ENCODE results near the gene TSPAN4. TPM values are rescaled to one million over a fixed set of nuclear protein-coding genes. Genes with fewer than 3 reads are reported as not detected.

TSPAN4 gene
- total and polyA plus RNA-seq, 10 of the 15 experiments (the other 5 are each of a cell fraction or from before 2014, with no cell fraction given) = 0.37 to 14.0 (median 8.5) TPM; not detected in 1

- H3K4me2 ChIP-seq (ENCODE audit: control insufficient read depth, insufficient read depth) = no peak overlapping the region
- TF ChIP-seq POLR2AphosphoS5 (IDR thresholded peaks at IDR 0.05; ENCODE audit: low read length) (peak; percentile 35; the same call in 1 of the 2 replicates), SIN3A (IDR thresholded peaks at IDR 0.05; ENCODE audit: low read depth, low read length) (no peak), YBX1 (IDR thresholded peaks at IDR 0.05) (no peak), RUNX3 (IDR thresholded peaks at IDR 0.05; ENCODE audit: low read length) (no peak), NBN (IDR thresholded peaks at IDR 0.05) (no peak), TARDBP (IDR thresholded peaks at IDR 0.05; ENCODE audit: borderline replicate concordance) (no peak)
- SMC1A ChIA-PET (ENCODE audit: uncharacterized antibody, unreplicated experiment) = no interaction called here
- peaks cover 20% of the 10 kb centered on the region for H3K79me2 ChIP-seq (ENCODE audit: control insufficient read depth, insufficient read depth, low read length)
- H3K9ac ChIP-seq (ENCODE audit: control insufficient read depth, insufficient read depth, low read length) = no peak overlapping the region
- 87% methylated on average over 5 of the region's 5 CpGs for WGBS (ENCODE audit: insufficient coverage, insufficient replicate concordance, low lambda C conversion rate, missing lambda C conversion rate)
- H3K27me3 ChIP-seq (replicated peaks in 1 of 2; ENCODE audit: control insufficient read depth in 2 of 2, insufficient read depth in 2 of 2, low read length in 1 of 2) = no peaks in the 10 kb centered on the region
- POLR2A ChIA-PET = interaction anchor here (1.4 kb wide), 1 partner anchor 20 kb away, joined by 3 read pairs; the partner anchor contains the start of gene PNPLA2
- in situ Hi-C loops (cut with MboI) = no loop called here
- FAIRE-seq (no peak), DNase-seq (ENCODE audit: low read depth, low spot score) (no peak), ATAC-seq (no peak)
- H3K4me1 ChIP-seq (ENCODE audit: control insufficient read depth, insufficient read depth, low read length) = peaks cover 10% of the 10 kb centered on the region
- no peak overlapping the region for H3K4me3 ChIP-seq
- H3K36me3 ChIP-seq (ENCODE audit: control insufficient read depth in 2 of 2, insufficient read depth in 2 of 2, low read length in 1 of 2) = peaks cover 0 to 25% of the 10 kb centered on the region in 2 experiments; a peak in 2 of 4 replicates
- H3K27ac ChIP-seq (ENCODE audit: control insufficient read depth, insufficient read depth) = no peak overlapping the region
- intact Hi-C loops (cut with micrococcal nuclease; ENCODE audit: unreplicated experiment) = no loop called here
- RAD21 ChIA-PET (ENCODE audit: unreplicated experiment) = no interaction called here
- CTCF ChIA-PET = no interaction called here
- no peaks in the 10 kb centered on the region for H3K9me3 ChIP-seq (replicated peaks; ENCODE audit: control insufficient read depth, insufficient read depth, low read length)
- no peaks in the 10 kb centered on the region; the same call in 1 of the 2 replicates for H4K20me1 ChIP-seq (ENCODE audit: control insufficient read depth, insufficient read depth)
- BruUV-seq (replicated peaks) = no TSS peak
- H2AFZ ChIP-seq (ENCODE audit: control insufficient read depth, low read depth, low read length) = no peak overlapping the region
These were observed 3.4 kb upstream of the TSPAN4 start for GRCh38 chr11:839280-839623.

GRCh38 chr11:839875-840617, 2.6 kb upstream of the TSPAN4 start:
- Histone ChIP-seq H3K27ac (ENCODE audit: control insufficient read depth, insufficient read depth) (no peak overlapping the region), H4K20me1 (ENCODE audit: control insufficient read depth, insufficient read depth) (no peaks in the 10 kb centered on the region; the same call in 1 of the 2 replicates), H2AFZ (ENCODE audit: control insufficient read depth, low read depth, low read length) (no peak overlapping the region), H3K9ac (ENCODE audit: control insufficient read depth, insufficient read depth, low read length) (no peak overlapping the region; the same call in 1 of the 2 replicates), H3K79me2 (ENCODE audit: control insufficient read depth, insufficient read depth, low read length) (peaks cover 20% of the 10 kb centered on the region), H3K9me3 (replicated peaks; ENCODE audit: control insufficient read depth, insufficient read depth, low read length) (no peaks in the 10 kb centered on the region), H3K4me3 (no peak overlapping the region), H3K27me3 (replicated peaks in 1 of 2; ENCODE audit: control insufficient read depth in 2 of 2, insufficient read depth in 2 of 2, low read length in 1 of 2) (no peaks in the 10 kb centered on the region), H3K36me3 (ENCODE audit: control insufficient read depth in 2 of 2, insufficient read depth in 2 of 2, low read length in 1 of 2) (peaks cover 0 to 25% of the 10 kb centered on the region in 2 experiments; a peak in 2 of 4 replicates), H3K4me2 (ENCODE audit: control insufficient read depth, insufficient read depth) (peak overlapping the region; percentile 95; the same call in 1 of the 2 replicates), H3K4me1 (ENCODE audit: control insufficient read depth, insufficient read depth, low read length) (peaks cover 15% of the 10 kb centered on the region)
- CTCF ChIA-PET = no interaction called here
- intact Hi-C loops (cut with micrococcal nuclease; ENCODE audit: unreplicated experiment) (loop anchor here (5.0 kb wide), 1 partner anchor 72 kb away; the partner anchor contains the start of gene CHID1), in situ Hi-C loops (cut with MboI) (loop anchor here (10.0 kb wide), 2 partner anchors 215 to 1015 kb away; partner anchors contain the start of gene LSP1)
- POLR2A ChIA-PET = interaction anchor here (1.2 to 4.0 kb wide), 4 partner anchors 10 to 34 kb away, joined by 3 to 21 read pairs (median 4); partner anchors contain the start of genes CRACR2B and PNPLA2
- SMC1A ChIA-PET (ENCODE audit: uncharacterized antibody, unreplicated experiment) = no interaction called here
- 91% methylated on average over 25 of the region's 25 CpGs for WGBS (ENCODE audit: insufficient coverage, insufficient replicate concordance, low lambda C conversion rate, missing lambda C conversion rate)
- no TSS peak for BruUV-seq (replicated peaks)
- no peak for DNase-seq (ENCODE audit: low read depth, low spot score)
- no peak for FAIRE-seq
- ATAC-seq = no peak
- RAD21 ChIA-PET (ENCODE audit: unreplicated experiment) = interaction anchor here (0.8 to 0.9 kb wide), 2 partner anchors 17 to 21 kb away, joined by 3 read pairs; no protein-coding TSS in a partner anchor
- TF ChIP-seq POLR2A (IDR thresholded peaks at IDR 0.05; ENCODE audit: low read depth, low read length) (peak; percentile 47; the same call in 1 of the 2 replicates), CTCF (IDR thresholded peaks at IDR 0.05 in 2 of 3, conservative IDR thresholded peaks at IDR 0.05 in 1 of 3; ENCODE audit: control insufficient read depth in 2 of 3, extremely low read depth in 1 of 3, insufficient read depth in 1 of 3, low read depth in 3 of 3, low read length in 3 of 3) (peak in 2 of 3 experiments; percentile 28 to 33; a peak in 1 of 6 replicates), CBX3 (IDR thresholded peaks at IDR 0.05; ENCODE audit: borderline replicate concordance, low read depth) (no peak)
